Esophagus muscularis mucosa (tissue), 4 donors: Measurements from ENCODE around the gene PIGC. TPM values are rescaled to one million over a fixed set of nuclear protein-coding genes. Genes with fewer than 3 reads are reported as not detected.

ENCODE experiments used
- DNase-seq: peaks from one replicate; pipeline ENCODE4 v3.0.0-alpha.2; 2017; ENCODE audit errors: extremely low spot score
- H3K27ac ChIP-seq, 4 donors: fragments of 200-600 bp; sonication (generic); replicated peaks in 1 of 4; 1 replicate in 3 of 4; 2 replicates in 1 of 4; pipeline ENCODE4 v1.5.1; 2016 to 2019; ENCODE audit warnings: mild to moderate bottlenecking in 1 of 4
- H3K27me3 ChIP-seq, 4 donors: fragments of 200-600 bp; sonication (generic); one replicate each; pipeline versions ENCODE4 v1.5.1 to v1.6.0; 2016 to 2019
- H3K36me3 ChIP-seq, 4 donors: fragments of 200-600 bp; sonication (generic); one replicate each; pipeline ENCODE4 v1.5.1; 2016 to 2019
- H3K4me1 ChIP-seq, 4 donors: fragments of 200-600 bp; sonication (generic); one replicate each; pipeline ENCODE4 v1.5.1; 2016 to 2019
- H3K4me3 ChIP-seq, 4 donors: fragments of 200-600 bp; sonication (generic); 1 replicate in 2 of 4; 2 replicates in 2 of 4; pipeline ENCODE4 v1.5.1; 2016 to 2019; ENCODE audit warnings: mild to moderate bottlenecking in 4 of 4, moderate library complexity in 1 of 4
- H3K9me3 ChIP-seq, 4 donors: fragments of 200-600 bp; sonication (generic); 1 replicate in 3 of 4; 2 replicates in 1 of 4; pipeline ENCODE4 v1.5.1; 2016 to 2019
- EP300 ChIP-seq: sonication (generic); formaldehyde crosslinking; IDR thresholded peaks from one replicate; pipeline ENCODE4 v1.6.1; 2017; ENCODE audit warnings: antibody characterized with exemption
- POLR2A ChIP-seq: fragments of 450-650 bp; IDR thresholded peaks from one replicate; pipeline ENCODE4 v1.6.1; 2017; ENCODE audit warnings: antibody characterized with exemption, moderate library complexity, mild to moderate bottlenecking, low read depth
- POLR2AphosphoS5 ChIP-seq, 2 donors: sonication (generic); formaldehyde crosslinking; IDR thresholded peaks; one replicate each; pipeline ENCODE4 v1.6.1; 2017; ENCODE audit warnings: antibody characterized with exemption in 2 of 2
- WGBS: methylation state at CpG from one replicate; pipeline ENCODE4 v1.1.5; 2018; 5-methylcytosine and 5-hydroxymethylcytosine counted together
- intact Hi-C: fragments of 100-400 bp; cut with DNase I; formaldehyde crosslinking; loops from one replicate; pipeline ENCODE4 v1.15.1; 2023
- total RNA-seq, 4 donors: library from RNA; depleted of rRNA; stranded (reverse); fragments of >200 nt; gene quantifications; one replicate each; pipeline versions ENCODE4 v1.1.0 to v1.2.1, GENCODE V29; 2016
- TF ChIP-seq, protein P1 (sequence below), 3 experiments: fragments of 200-600 bp in 2 of 3; fragments of 450-650 bp in 1 of 3; sonication (generic) in 2 of 3; IDR thresholded peaks; one replicate each; pipeline ENCODE4 v1.5.1; 2017 to 2019; ENCODE audit warnings: antibody characterized with exemption in 3 of 3, mild to moderate bottlenecking in 2 of 3, moderate library complexity in 1 of 3

The PIGC gene
- total RNA-seq, 4 donors from 2014 or later, result 18.9 to 25.7 (median 20.9) TPM

DNA sequence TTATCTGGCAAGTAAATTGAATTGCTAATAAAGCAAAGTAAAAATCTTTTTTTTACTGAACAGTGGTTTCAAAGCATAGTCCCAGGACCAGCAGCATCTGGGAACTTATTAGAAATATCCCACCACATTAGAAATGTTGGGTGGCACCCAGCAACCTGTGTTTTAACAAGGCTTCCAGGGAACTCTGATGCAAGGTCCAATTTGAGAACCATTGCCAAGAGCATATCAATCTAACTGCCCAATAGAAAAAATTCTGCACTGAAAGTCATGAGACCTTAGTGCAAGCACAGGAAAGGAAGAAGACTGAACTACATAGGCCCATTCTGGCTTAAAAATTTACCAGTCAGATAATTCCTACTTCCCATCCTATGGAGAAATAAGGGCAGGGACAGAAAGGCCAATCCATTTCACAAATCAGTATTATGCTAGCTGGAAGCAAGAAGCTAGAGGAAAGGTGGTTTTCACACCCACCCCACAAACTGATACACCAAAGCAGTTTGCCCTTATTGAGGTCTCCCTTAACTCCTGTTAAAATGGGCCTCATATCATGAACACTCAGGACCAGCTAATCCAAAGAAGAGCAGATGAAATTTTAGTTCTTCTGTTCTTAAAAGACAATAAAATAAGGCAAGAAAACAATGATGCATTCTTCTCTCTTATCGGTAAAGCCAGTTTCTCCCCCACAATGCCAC is 40.8 kb downstream of the PIGC start:
- H3K27me3 ChIP-seq, result no peaks in the 10 kb centered on the region
- H3K27ac ChIP-seq, result no peak overlapping the region
- peaks cover 17 to 32% (median 26%) of the 10 kb centered on the region in 4 donors for H3K4me1 ChIP-seq
- DNase-seq, result no peak
- H3K36me3 ChIP-seq, result no peaks in the 10 kb centered on the region
- 68% methylated on average over 1 of the region's 1 CpG for WGBS
- TF ChIP-seq EP300 (no peak), POLR2A (no peak), POLR2AphosphoS5 (IDR thresholded peaks at IDR 0.05) (no peak)
- TF ChIP-seq, protein P1, sequence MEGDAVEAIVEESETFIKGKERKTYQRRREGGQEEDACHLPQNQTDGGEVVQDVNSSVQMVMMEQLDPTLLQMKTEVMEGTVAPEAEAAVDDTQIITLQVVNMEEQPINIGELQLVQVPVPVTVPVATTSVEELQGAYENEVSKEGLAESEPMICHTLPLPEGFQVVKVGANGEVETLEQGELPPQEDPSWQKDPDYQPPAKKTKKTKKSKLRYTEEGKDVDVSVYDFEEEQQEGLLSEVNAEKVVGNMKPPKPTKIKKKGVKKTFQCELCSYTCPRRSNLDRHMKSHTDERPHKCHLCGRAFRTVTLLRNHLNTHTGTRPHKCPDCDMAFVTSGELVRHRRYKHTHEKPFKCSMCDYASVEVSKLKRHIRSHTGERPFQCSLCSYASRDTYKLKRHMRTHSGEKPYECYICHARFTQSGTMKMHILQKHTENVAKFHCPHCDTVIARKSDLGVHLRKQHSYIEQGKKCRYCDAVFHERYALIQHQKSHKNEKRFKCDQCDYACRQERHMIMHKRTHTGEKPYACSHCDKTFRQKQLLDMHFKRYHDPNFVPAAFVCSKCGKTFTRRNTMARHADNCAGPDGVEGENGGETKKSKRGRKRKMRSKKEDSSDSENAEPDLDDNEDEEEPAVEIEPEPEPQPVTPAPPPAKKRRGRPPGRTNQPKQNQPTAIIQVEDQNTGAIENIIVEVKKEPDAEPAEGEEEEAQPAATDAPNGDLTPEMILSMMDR (IDR thresholded peaks at IDR 0.05), result no peak
- no peaks in the 10 kb centered on the region for H3K9me3 ChIP-seq
- intact Hi-C loops, result loop anchor here (5.0 kb wide), 1 partner anchor 401 kb away; no protein-coding TSS in a partner anchor
- H3K4me3 ChIP-seq, result no peak overlapping the region

GRCh38 chr1:172401892-172402291 is 42.0 kb downstream of the PIGC start:
- 91% methylated on average over 5 of the region's 5 CpGs for WGBS
- DNase-seq, result no peak
- Histone ChIP-seq H3K4me3 (no peak overlapping the region), H3K36me3 (no peaks in the 10 kb centered on the region), H3K9me3 (no peaks in the 10 kb centered on the region), H3K4me1 (peaks cover 27 to 44% (median 38%) of the 10 kb centered on the region in 4 donors), H3K27me3 (no peaks in the 10 kb centered on the region), H3K27ac (no peak overlapping the region)
- intact Hi-C loops, result loop anchor here (2.0 to 5.0 kb wide), 2 partner anchors 361 to 400 kb away; no protein-coding TSS in a partner anchor
- TF ChIP-seq POLR2A, result no peak
- no peak for TF ChIP-seq EP300
- TF ChIP-seq, protein P1 (IDR thresholded peaks at IDR 0.05), result no peak
- no peak for TF ChIP-seq POLR2AphosphoS5 (IDR thresholded peaks at IDR 0.05)

- no peak for DNase-seq
- no peaks in the 10 kb centered on the region for H3K27me3 ChIP-seq
- H3K4me3 ChIP-seq, result no peak overlapping the region
- peaks cover 29 to 48% (median 41%) of the 10 kb centered on the region in 4 donors for H3K4me1 ChIP-seq
- H3K27ac ChIP-seq, result no peak overlapping the region
- H3K36me3 ChIP-seq, result no peaks in the 10 kb centered on the region
- intact Hi-C loops, result loop anchor here (2.0 to 5.0 kb wide), 2 partner anchors 361 to 399 kb away; no protein-coding TSS in a partner anchor
- no peak for TF ChIP-seq POLR2A
- no peak for TF ChIP-seq POLR2AphosphoS5 (IDR thresholded peaks at IDR 0.05)
- TF ChIP-seq, protein P1 (IDR thresholded peaks at IDR 0.05), result no peak
- TF ChIP-seq EP300, result no peak
- H3K9me3 ChIP-seq, result no peaks in the 10 kb centered on the region
Measured at GRCh38 chr1:172401477-172401876, 42.4 kb downstream of the PIGC start.

DNA sequence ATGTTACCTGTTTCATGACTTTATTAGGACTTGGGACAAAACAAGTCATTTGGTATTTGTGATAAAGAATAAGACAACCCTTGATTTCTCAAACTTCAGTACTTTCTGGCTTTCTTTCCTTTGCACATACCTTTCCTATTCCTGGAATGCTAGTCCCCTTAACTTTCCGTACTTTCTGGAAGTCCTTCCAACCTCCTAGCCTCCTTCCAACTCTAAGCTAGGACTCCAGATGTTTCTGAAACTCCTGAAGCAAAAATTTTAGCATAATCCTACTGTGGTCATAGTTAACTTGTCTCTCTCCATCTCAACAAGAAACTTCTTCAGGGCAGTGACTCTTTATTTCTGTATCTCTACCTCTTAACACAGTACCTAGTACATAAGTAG is 43.2 kb downstream of the PIGC start:
- no peak overlapping the region for H3K4me3 ChIP-seq
- H3K4me1 ChIP-seq, result peaks cover 29 to 51% (median 45%) of the 10 kb centered on the region in 4 donors
- WGBS, result 55% methylated on average over 1 of the region's 1 CpG
- no peaks in the 10 kb centered on the region for H3K36me3 ChIP-seq
- no peak for TF ChIP-seq POLR2A
- TF ChIP-seq POLR2AphosphoS5 (IDR thresholded peaks at IDR 0.05), result no peak
- TF ChIP-seq EP300, result no peak
- TF ChIP-seq, protein P1 (IDR thresholded peaks at IDR 0.05), result no peak
- no peak for DNase-seq
- intact Hi-C loops, result loop anchor here (1.0 to 5.0 kb wide), 3 partner anchors 312 to 398 kb away; no protein-coding TSS in a partner anchor
- H3K27ac ChIP-seq, result peak overlapping the region in 3 of 4 donors; percentile 81 to 82 (median 82)
- no peaks in the 10 kb centered on the region for H3K27me3 ChIP-seq
- no peaks in the 10 kb centered on the region for H3K9me3 ChIP-seq
